GM04504 (cell line): ENCODE results near the gene BAD.

Experiments used
- DNase-seq: peaks from one replicate; pipeline ENCODE4 v3.0.0-alpha.2; 2012; ENCODE audit warnings: low read depth

Gene BAD

GRCh38 chr11:64296236-64296635 lies 11.8 kb upstream of the BAD start:
- DNase-seq = no peak

GRCh38 chr11:64295760-64296159 lies 11.3 kb upstream of the BAD start:
- no peak for DNase-seq

GRCh38 chr11:64294774-64295173 lies 10.3 kb upstream of the BAD start:
- no peak for DNase-seq

GRCh38 chr11:64292460-64293254 lies 8.2 kb upstream of the BAD start:
- no peak for DNase-seq

- no peak for DNase-seq
These were observed 7.4 kb upstream of the BAD start for GRCh38 chr11:64291752-64292459.

- no peak for DNase-seq
These were observed 6.8 kb upstream of the BAD start, which contains the start of gene KCNK4 for GRCh38 chr11:64291262-64291751. Gene KCNK4, plus strand, starts transcription at chr11:64291302. Its CDS starts 1,717 bp downstream, at chr11:64293019.

GRCh38 chr11:64290352-64291261 lies 6.1 kb upstream of the BAD start:
- DNase-seq = no peak

- no peak for DNase-seq
These were observed 4.6 kb upstream of the BAD start for GRCh38 chr11:64289002-64289564.

GRCh38 chr11:64288353-64288750 lies 3.9 kb upstream of the BAD start:
- no peak for DNase-seq

- DNase-seq = no peak
These were observed 3.3 kb upstream of the BAD start for GRCh38 chr11:64287676-64288352.

GRCh38 chr11:64286801-64287159 lies 2.3 kb upstream of the BAD start:
- no peak for DNase-seq

- no peak for DNase-seq
These were observed 1.7 kb upstream of the BAD start for GRCh38 chr11:64285885-64286800.

GRCh38 chr11:64284962-64285884 lies 758 bp upstream of the BAD start, which contains the start of gene GPR137:
Gene GPR137, plus strand, starts transcription at chr11:64285848. Its CDS starts 677 bp downstream, at chr11:64286525.
- no peak for DNase-seq

GRCh38 chr11:64283092-64283491 lies 1.4 kb downstream of the BAD start:
- no peak for DNase-seq

GRCh38 chr11:64281957-64282770 lies 2.3 kb downstream of the BAD start:
- no peak for DNase-seq

GRCh38 chr11:64278576-64279190 lies 5.8 kb downstream of the BAD start:
- no peak for DNase-seq

GRCh38 chr11:64276653-64277431 lies 7.6 kb downstream of the BAD start:
- DNase-seq = no peak
